CD4-positive, CD25-positive, alpha-beta regulatory T cell (primary cell): ENCODE results near the gene C15orf39. TPM values are rescaled to one million over a fixed set of nuclear protein-coding genes. Genes with fewer than 3 reads are reported as not detected.
A peak's percentile ranks its signal among the peaks of the same experiment; 100 is the strongest.

Experiments
- ATAC-seq, 2 donors: fragments of 150-1000 bp; cut with Tn5 transposase; one replicate each; pipeline ENCODE4 v1.10.0; 2021; ENCODE audit warnings: low read depth in 2 of 2, moderate number of reproducible peaks in 2 of 2, moderate library complexity in 1 of 2
- DNase-seq, 3 donors: peaks; one replicate each; pipeline versions ENCODE4 v3.0.0 to v3.0.0-alpha.2; 2012 to 2022; ENCODE audit warnings: mixed read lengths in 1 of 3
- H3K27ac ChIP-seq: one replicate; pipeline ENCODE4 v1.7.0; 2013; ENCODE audit warnings: mild to moderate bottlenecking, low read length; ENCODE audit not compliant: insufficient read depth, poor library complexity, severe bottlenecking
- H3K27me3 ChIP-seq: one replicate; pipeline ENCODE4 v1.7.0; 2013; ENCODE audit warnings: low read length; ENCODE audit not compliant: control insufficient read depth, insufficient read depth
- H3K36me3 ChIP-seq: one replicate; pipeline ENCODE4 v1.7.0; 2013; ENCODE audit warnings: mild to moderate bottlenecking, low read length, moderate library complexity; ENCODE audit not compliant: control insufficient read depth, insufficient read depth
- H3K4me1 ChIP-seq: 2 replicates; pipeline ENCODE4 v1.7.0; 2013; ENCODE audit warnings: mild to moderate bottlenecking, low read length; ENCODE audit not compliant: insufficient read depth, control insufficient read depth, poor library complexity, severe bottlenecking
- H3K4me3 ChIP-seq: one replicate; pipeline ENCODE4 v1.7.0; 2013; ENCODE audit warnings: low read depth, mild to moderate bottlenecking, low read length, moderate library complexity
- H3K9me3 ChIP-seq, 2 experiments: 1 replicate in 1 of 2; 2 replicates in 1 of 2; pipeline ENCODE4 v1.7.0; 2013; ENCODE audit warnings: low read length in 2 of 2, mild to moderate bottlenecking in 1 of 2, moderate library complexity in 1 of 2; ENCODE audit not compliant: control insufficient read depth in 2 of 2
- H3K27ac Mint-ChIP-seq, 3 donors: one replicate each; pipeline ENCODE4 v1.8.0; 2020 to 2022; ENCODE audit warnings: mild to moderate bottlenecking in 3 of 3, mixed read lengths in 3 of 3, moderate library complexity in 2 of 3
- H3K27me3 Mint-ChIP-seq: one replicate; pipeline ENCODE4 v1.8.0; 2022; ENCODE audit warnings: mild to moderate bottlenecking, mixed read lengths
- H3K36me3 Mint-ChIP-seq: one replicate; pipeline ENCODE4 v1.8.0; 2020; ENCODE audit warnings: mixed read lengths
- H3K4me1 Mint-ChIP-seq, 4 donors: one replicate each; pipeline ENCODE4 v1.8.0; 2020 to 2022; ENCODE audit warnings: mixed read lengths in 4 of 4, mild to moderate bottlenecking in 1 of 4
- H3K4me3 Mint-ChIP-seq, 4 donors: one replicate each; pipeline ENCODE4 v1.8.0; 2020 to 2022; ENCODE audit warnings: mild to moderate bottlenecking in 4 of 4, mixed read lengths in 4 of 4, moderate library complexity in 3 of 4
- H3K9me3 Mint-ChIP-seq, 7 donors: one replicate each; pipeline ENCODE4 v1.8.0; 2020 to 2022; ENCODE audit warnings: mixed read lengths in 7 of 7, mild to moderate bottlenecking in 3 of 7, moderate library complexity in 2 of 7
- polyA plus RNA-seq, 4 donors: library from polyadenylated mRNA; unstranded; fragments of 300-500 nt; fragmentation: Illumina TruSeq; gene quantifications; one replicate each; pipeline ENCODE4 v1.2.3, GENCODE V29; 2021
- total RNA-seq: library from RNA; stranded (reverse); gene quantifications from one replicate; pipeline ENCODE4 v1.2.3, GENCODE V29; 2022

The C15orf39 gene
- total and polyA plus RNA-seq, 5 donors from 2014 or later: 1.2 to 19.5 (median 2.1) TPM

- Histone ChIP-seq H3K9me3 (no peaks in the 10 kb centered on the region), H3K4me1 (no peaks in the 10 kb centered on the region), H3K4me3 (no peak overlapping the region), H3K27ac (no peak overlapping the region), H3K36me3 (no peaks in the 10 kb centered on the region), H3K27me3 (no peaks in the 10 kb centered on the region)
- H3K27ac Mint-ChIP-seq: no peak overlapping the region
- ATAC-seq: no peak
- no peak for DNase-seq
- H3K4me3 Mint-ChIP-seq: no peak overlapping the region
- no peaks in the 10 kb centered on the region for H3K27me3 Mint-ChIP-seq
- H3K36me3 Mint-ChIP-seq: no peaks in the 10 kb centered on the region
- H3K9me3 Mint-ChIP-seq: peaks cover 0 to 1% (median 0%) of the 10 kb centered on the region in 7 donors
- peaks cover 0 to 9% (median 5%) of the 10 kb centered on the region in 4 donors for H3K4me1 Mint-ChIP-seq
Observed at GRCh38 chr15:75195122-75195765, 6.4 kb upstream of the C15orf39 start.

- ATAC-seq (no peak), DNase-seq (no peak)
- H3K36me3 Mint-ChIP-seq: no peaks in the 10 kb centered on the region
- Histone ChIP-seq H3K27me3 (no peaks in the 10 kb centered on the region), H3K9me3 (no peaks in the 10 kb centered on the region), H3K27ac (no peak overlapping the region), H3K4me3 (no peak overlapping the region), H3K36me3 (no peaks in the 10 kb centered on the region), H3K4me1 (peaks cover 4% of the 10 kb centered on the region)
- H3K27me3 Mint-ChIP-seq: no peaks in the 10 kb centered on the region
- H3K4me3 Mint-ChIP-seq: no peak overlapping the region
- H3K4me1 Mint-ChIP-seq: peaks cover 0 to 12% (median 7%) of the 10 kb centered on the region in 4 donors
- no peak overlapping the region for H3K27ac Mint-ChIP-seq
- H3K9me3 Mint-ChIP-seq: no peaks in the 10 kb centered on the region
Observed at GRCh38 chr15:75195766-75196241, 5.9 kb upstream of the C15orf39 start.

- ATAC-seq (no peak), DNase-seq (no peak)
- Histone ChIP-seq H3K27ac (no peak overlapping the region), H3K9me3 (no peaks in the 10 kb centered on the region), H3K4me3 (no peak overlapping the region), H3K36me3 (no peaks in the 10 kb centered on the region), H3K4me1 (peaks cover 13% of the 10 kb centered on the region), H3K27me3 (no peaks in the 10 kb centered on the region)
- H3K4me1 Mint-ChIP-seq: peaks cover 0 to 18% (median 12%) of the 10 kb centered on the region in 4 donors
- peaks cover 5% of the 10 kb centered on the region for H3K27me3 Mint-ChIP-seq
- no peaks in the 10 kb centered on the region for H3K36me3 Mint-ChIP-seq
- H3K9me3 Mint-ChIP-seq: no peaks in the 10 kb centered on the region
- H3K27ac Mint-ChIP-seq: no peak overlapping the region
- no peak overlapping the region for H3K4me3 Mint-ChIP-seq
Observed at GRCh38 chr15:75197062-75197630, 4.5 kb upstream of the C15orf39 start.

DNA sequence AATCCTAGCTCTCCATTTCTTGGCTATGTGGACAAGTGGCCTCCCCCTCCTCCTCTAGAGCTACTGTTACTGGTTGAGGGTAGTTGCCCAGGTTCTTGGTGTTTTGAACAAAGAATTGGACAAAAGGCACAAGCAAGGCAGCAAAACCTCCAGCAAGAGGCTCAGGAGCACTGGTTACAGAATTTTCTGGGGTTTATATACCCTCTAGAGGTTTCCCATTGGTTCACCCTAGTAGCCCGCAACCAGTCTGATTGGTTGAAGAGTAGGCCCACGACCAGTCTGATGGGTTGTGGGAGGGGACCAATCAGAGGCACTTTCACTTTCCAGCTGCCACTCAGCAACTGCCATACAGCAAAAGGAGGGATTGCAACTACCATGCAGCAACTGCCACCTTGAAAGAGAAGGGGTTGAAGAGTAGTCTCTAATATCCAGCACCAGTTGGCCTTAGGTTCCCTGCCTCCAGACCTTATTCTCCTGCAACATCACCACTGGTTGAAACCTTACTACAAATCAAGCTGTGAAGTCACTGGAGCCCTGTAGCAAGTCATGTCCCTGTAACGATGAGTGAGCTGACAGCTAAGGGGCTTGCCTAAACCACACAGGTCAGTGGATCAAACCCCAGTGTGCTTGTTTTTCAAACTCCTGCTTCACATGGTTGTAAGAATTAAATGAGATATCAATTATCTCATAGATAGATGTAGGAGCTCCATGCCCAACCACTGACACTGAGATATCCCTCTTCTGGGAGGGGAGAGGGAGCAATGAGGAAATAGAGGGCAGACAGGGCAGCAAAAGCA lies 2.9 kb upstream of the C15orf39 start:
- H3K9me3 Mint-ChIP-seq: peaks cover 0 to 1% (median 0%) of the 10 kb centered on the region in 7 donors
- H3K36me3 Mint-ChIP-seq: no peaks in the 10 kb centered on the region
- no peaks in the 10 kb centered on the region for H3K9me3 ChIP-seq
- no peak for ATAC-seq
- H3K27ac Mint-ChIP-seq: no peak overlapping the region
- H3K4me1 ChIP-seq: peaks cover 29% of the 10 kb centered on the region
- H3K36me3 ChIP-seq: no peaks in the 10 kb centered on the region
- no peaks in the 10 kb centered on the region for H3K27me3 ChIP-seq
- peaks cover 5% of the 10 kb centered on the region for H3K27me3 Mint-ChIP-seq
- no peak overlapping the region for H3K27ac ChIP-seq
- H3K4me1 Mint-ChIP-seq: peaks cover under 1 to 28% (median 20%) of the 10 kb centered on the region in 4 donors
- peak overlapping the region in 2 of 4 donors; percentile 35 to 98 for H3K4me3 Mint-ChIP-seq
- no peak overlapping the region for H3K4me3 ChIP-seq
- DNase-seq: peak in 2 of 3 donors; percentile 16 to 79

- H3K9me3 ChIP-seq: no peaks in the 10 kb centered on the region
- H3K27ac Mint-ChIP-seq: no peak overlapping the region
- H3K9me3 Mint-ChIP-seq: peaks cover 0 to 1% (median 0%) of the 10 kb centered on the region in 7 donors
- no peak overlapping the region for H3K27ac ChIP-seq
- ATAC-seq (no peak), DNase-seq (peak in 1 of 3 donors; percentile 60)
- H3K36me3 ChIP-seq: no peaks in the 10 kb centered on the region
- H3K36me3 Mint-ChIP-seq: no peaks in the 10 kb centered on the region
- no peaks in the 10 kb centered on the region for H3K27me3 ChIP-seq
- no peak overlapping the region for H3K4me3 ChIP-seq
- H3K4me1 Mint-ChIP-seq: peaks cover 7 to 35% (median 25%) of the 10 kb centered on the region in 4 donors
- peaks cover 5% of the 10 kb centered on the region for H3K27me3 Mint-ChIP-seq
- peak overlapping the region in 3 of 4 donors; percentile 35 to 98 (median 46) for H3K4me3 Mint-ChIP-seq
- peaks cover 35% of the 10 kb centered on the region for H3K4me1 ChIP-seq
Observed at GRCh38 chr15:75199357-75199940, 2.2 kb upstream of the C15orf39 start.

GRCh38 chr15:75200391-75200764 lies 1.3 kb upstream of the C15orf39 start:
- H3K4me3 Mint-ChIP-seq: peak overlapping the region; percentile 94 to 98 (median 96)
- H3K4me3 ChIP-seq: no peak overlapping the region
- H3K36me3 ChIP-seq: no peaks in the 10 kb centered on the region
- peaks cover 0 to 1% (median 0%) of the 10 kb centered on the region in 7 donors for H3K9me3 Mint-ChIP-seq
- no peak overlapping the region for H3K27ac Mint-ChIP-seq
- ATAC-seq (no peak), DNase-seq (no peak)
- no peaks in the 10 kb centered on the region for H3K36me3 Mint-ChIP-seq
- peaks cover 5% of the 10 kb centered on the region for H3K27me3 Mint-ChIP-seq
- H3K4me1 ChIP-seq: peaks cover 42% of the 10 kb centered on the region
- H3K27ac ChIP-seq: no peak overlapping the region
- H3K27me3 ChIP-seq: no peaks in the 10 kb centered on the region
- H3K4me1 Mint-ChIP-seq: peaks cover 10 to 44% (median 33%) of the 10 kb centered on the region in 4 donors
- no peaks in the 10 kb centered on the region for H3K9me3 ChIP-seq

DNA sequence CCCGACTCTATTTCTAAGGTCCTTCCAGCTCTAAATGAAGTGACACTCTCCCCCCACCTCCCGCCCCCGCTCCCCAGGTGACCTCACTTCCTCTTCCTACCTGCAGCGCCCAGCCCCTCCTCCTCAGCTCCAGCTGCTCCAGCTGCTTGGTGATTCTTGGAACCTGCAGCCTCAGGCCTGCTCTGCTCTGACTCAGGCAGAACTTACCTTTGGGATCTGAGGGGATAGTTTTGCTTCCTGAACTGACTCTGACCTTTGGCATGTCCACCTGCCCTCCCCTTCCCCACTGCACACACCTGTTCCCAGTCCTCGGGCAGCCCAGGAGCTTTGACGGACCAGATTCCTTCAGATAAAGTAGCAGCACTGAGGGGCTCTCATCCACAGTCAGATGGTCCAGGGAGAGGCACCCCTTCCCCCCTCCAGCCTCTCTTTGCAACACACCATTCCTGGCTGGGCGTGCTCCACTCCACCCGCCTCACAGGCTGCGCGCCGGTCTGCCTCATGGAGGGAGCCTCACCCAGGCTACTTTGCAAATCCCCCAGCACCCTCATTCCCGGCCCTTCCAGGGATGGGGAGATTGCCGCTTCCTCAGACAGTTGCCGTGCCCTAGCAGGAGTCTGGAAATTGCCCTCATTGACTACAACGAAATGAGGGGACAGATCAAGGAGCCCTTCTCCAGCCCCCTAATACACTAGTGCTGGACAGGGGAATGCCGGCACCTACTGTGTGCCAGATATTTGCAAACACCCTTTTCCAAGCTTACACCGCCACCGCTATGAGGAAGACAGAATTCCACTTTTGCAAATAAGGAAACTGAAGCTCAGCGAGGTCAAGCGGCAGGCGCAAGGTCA lies 692 bp upstream of the C15orf39 start:
- ATAC-seq (no peak), DNase-seq (peak; percentile 16 to 75 (median 30))
- Histone ChIP-seq H3K36me3 (no peaks in the 10 kb centered on the region), H3K9me3 (no peaks in the 10 kb centered on the region), H3K27ac (peak overlapping the region; percentile 91), H3K4me3 (peak overlapping the region; percentile 89), H3K4me1 (peaks cover 42% of the 10 kb centered on the region), H3K27me3 (no peaks in the 10 kb centered on the region)
- H3K27me3 Mint-ChIP-seq: peaks cover 5% of the 10 kb centered on the region
- H3K4me1 Mint-ChIP-seq: peaks cover 10 to 45% (median 33%) of the 10 kb centered on the region in 4 donors
- peak overlapping the region; percentile 94 to 98 (median 96) for H3K4me3 Mint-ChIP-seq
- H3K9me3 Mint-ChIP-seq: peaks cover 0 to 1% (median 0%) of the 10 kb centered on the region in 7 donors
- no peaks in the 10 kb centered on the region for H3K36me3 Mint-ChIP-seq
- H3K27ac Mint-ChIP-seq: peak overlapping the region; percentile 80 to 93 (median 93)
